HEK293 (cell line): ENCODE measurements around the gene PLEKHA8.

Source experiments
- CTCF ChIA-PET: fragments of 350-600 bp; formaldehyde crosslinking; extraction: SDS; loops from one replicate; lab custom pipeline; 2021; ENCODE audit warnings: antibody characterized with exemption; lab: Yijun Ruan, JAX
- POLR2A ChIA-PET: fragments of 300-600 bp; formaldehyde crosslinking; extraction: SDS; loops from one replicate; lab custom pipeline; 2020; ENCODE audit warnings: antibody characterized with exemption, inconsistent platforms; lab: Yijun Ruan, JAX
- H3K27ac ChIP-seq: fragments of 200-500 bp; sonication (Bioruptor generic); 2 replicates; pipeline ENCODE4 v1.5.1; 2014; ENCODE audit warnings: low read depth, low read length, control low read depth, inconsistent platforms; ENCODE audit errors: extremely low read depth
- H3K36me3 ChIP-seq, 2 experiments: fragments of 200-500 bp in 1 of 2; sonication (Bioruptor generic) in 1 of 2; 1 replicate in 1 of 2; 2 replicates in 1 of 2; pipeline ENCODE4 v1.5.1; 2014 to 2017; ENCODE audit warnings: inconsistent platforms in 2 of 2, low read length in 2 of 2; ENCODE audit not compliant: control insufficient read depth in 2 of 2, insufficient read depth in 1 of 2
- H3K4me1 ChIP-seq: fragments of 200-500 bp; sonication (Bioruptor generic); 2 replicates; pipeline ENCODE4 v1.5.1; 2014; ENCODE audit warnings: mild to moderate bottlenecking, low read length, inconsistent platforms; ENCODE audit not compliant: control insufficient read depth, insufficient read depth
- H3K4me3 ChIP-seq: 2 replicates; pipeline ENCODE4 v1.5.1; 2011; ENCODE audit warnings: low read depth, mild to moderate bottlenecking, control low read depth, low read length, moderate library complexity
- H3K9me3 ChIP-seq: fragments of 200-500 bp; sonication (Bioruptor generic); 2 replicates; pipeline ENCODE4 v1.5.1; 2014; ENCODE audit warnings: low read depth, low read length, inconsistent platforms; ENCODE audit not compliant: control insufficient read depth, insufficient read depth
- EGR2 ChIP-seq: fragments of 450-650 bp; formaldehyde crosslinking; IDR thresholded peaks from 2 replicates; pipeline ENCODE4 v1.5.1; 2016; ENCODE audit warnings: low read depth, missing biosample characterization, missing genetic modification characterization
- FEZF1 ChIP-seq: fragments of 450-650 bp; formaldehyde crosslinking; IDR thresholded peaks from 2 replicates; pipeline ENCODE4 v1.5.1; 2016; ENCODE audit warnings: missing biosample characterization, missing genetic modification characterization
- HOXD13 ChIP-seq: sonication (generic); formaldehyde crosslinking; IDR thresholded peaks from 2 replicates; pipeline ENCODE4 v1.8.0; 2022; ENCODE audit warnings: missing genetic modification reagents, borderline replicate concordance
- KLF9 ChIP-seq: fragments of 450-650 bp; formaldehyde crosslinking; IDR thresholded peaks from 2 replicates; pipeline ENCODE4 v1.5.1; 2016; ENCODE audit warnings: missing biosample characterization, missing genetic modification characterization, low read depth
- ZBTB48 ChIP-seq: fragments of 450-650 bp; formaldehyde crosslinking; IDR thresholded peaks from 2 replicates; pipeline ENCODE4 v1.5.1; 2016; ENCODE audit warnings: missing biosample characterization, missing genetic modification characterization
- ZFP41 ChIP-seq: fragments of 450-650 bp; formaldehyde crosslinking; IDR thresholded peaks from 2 replicates; pipeline ENCODE4 v1.5.1; 2016; ENCODE audit warnings: missing biosample characterization, missing genetic modification characterization, borderline replicate concordance
- ZNF157 ChIP-seq: fragments of 450-650 bp; formaldehyde crosslinking; IDR thresholded peaks from 2 replicates; pipeline ENCODE4 v1.5.1; 2016; ENCODE audit warnings: missing biosample characterization, missing genetic modification characterization
- ZNF2 ChIP-seq: fragments of 450-650 bp; formaldehyde crosslinking; IDR thresholded peaks from 2 replicates; pipeline ENCODE4 v1.5.1; 2016; ENCODE audit warnings: missing biosample characterization, missing genetic modification characterization
- ZNF311 ChIP-seq: fragments of 450-650 bp; formaldehyde crosslinking; IDR thresholded peaks from 2 replicates; pipeline ENCODE4 v1.5.1; 2017; ENCODE audit warnings: missing biosample characterization, missing genetic modification characterization, borderline replicate concordance
- ZNF37A ChIP-seq: fragments of 450-650 bp; IDR thresholded peaks from 2 replicates; pipeline ENCODE4 v1.5.1; 2018; ENCODE audit warnings: missing biosample characterization, missing genetic modification characterization
- ZNF558 ChIP-seq: fragments of 450-650 bp; formaldehyde crosslinking; IDR thresholded peaks from 2 replicates; pipeline ENCODE4 v1.5.1; 2016; ENCODE audit warnings: missing biosample characterization, missing genetic modification characterization
- ZNF830 ChIP-seq: fragments of 450-650 bp; IDR thresholded peaks from 2 replicates; pipeline ENCODE4 v1.5.0; 2018; ENCODE audit warnings: missing biosample characterization, missing genetic modification characterization, low read depth, mild to moderate bottlenecking, moderate library complexity
- ZSCAN16 ChIP-seq: fragments of 450-650 bp; formaldehyde crosslinking; IDR thresholded peaks from 2 replicates; pipeline ENCODE4 v1.5.1; 2016; ENCODE audit warnings: missing biosample characterization, missing genetic modification characterization
- TF ChIP-seq, protein P1 (sequence below): fragments of 450-650 bp; formaldehyde crosslinking; IDR thresholded peaks from 2 replicates; pipeline ENCODE4 v1.5.1; 2016; ENCODE audit warnings: missing biosample characterization, missing genetic modification characterization, low read depth
- TF ChIP-seq, protein P2 (sequence below): sonication (generic); formaldehyde crosslinking; IDR thresholded peaks from 2 replicates; pipeline ENCODE4 v1.8.1; 2022; ENCODE audit warnings: mild to moderate bottlenecking, moderate library complexity, missing genetic modification reagents
- TF ChIP-seq, protein P3 (sequence below): fragments of 450-650 bp; formaldehyde crosslinking; IDR thresholded peaks from 2 replicates; pipeline ENCODE4 v1.5.1; 2017; ENCODE audit warnings: missing biosample characterization, missing genetic modification characterization
- TF ChIP-seq, protein P4 (sequence below): fragments of 450-650 bp; formaldehyde crosslinking; optimal IDR thresholded peaks from 2 replicates; pipeline ENCODE3; 2016; ENCODE audit warnings: missing biosample characterization, mild to moderate bottlenecking, missing genetic modification characterization
- TF ChIP-seq, protein P5 (sequence below): fragments of 450-650 bp; formaldehyde crosslinking; IDR thresholded peaks from 2 replicates; pipeline ENCODE4 v1.5.1; 2016; ENCODE audit warnings: missing biosample characterization, missing genetic modification characterization

The PLEKHA8 gene

DNA sequence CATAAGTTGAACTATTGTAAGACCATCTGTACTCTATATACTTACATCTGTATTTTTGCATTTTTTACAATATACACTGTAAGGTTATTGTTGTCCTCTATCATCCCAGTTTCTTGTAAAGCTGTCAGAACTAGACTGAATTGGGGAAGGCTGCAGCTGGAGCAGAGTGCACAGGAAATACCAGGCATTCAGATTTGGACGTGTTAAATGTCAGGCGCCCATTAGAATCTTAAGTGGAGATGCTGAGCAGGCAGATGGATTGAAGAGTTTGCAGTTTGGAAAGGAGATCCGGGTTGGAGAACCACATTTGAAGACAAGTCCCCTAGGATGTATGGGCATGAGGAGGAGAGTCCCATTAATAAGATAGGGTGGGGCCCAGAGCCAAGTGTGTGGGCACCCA lies 147.0 kb downstream of the PLEKHA8 start (continued):
- TF ChIP-seq ZNF2 (tag by site-specific recombination) (no peak), ZNF830 (no peak), KLF9 (no peak)
- TF ChIP-seq, protein P1, sequence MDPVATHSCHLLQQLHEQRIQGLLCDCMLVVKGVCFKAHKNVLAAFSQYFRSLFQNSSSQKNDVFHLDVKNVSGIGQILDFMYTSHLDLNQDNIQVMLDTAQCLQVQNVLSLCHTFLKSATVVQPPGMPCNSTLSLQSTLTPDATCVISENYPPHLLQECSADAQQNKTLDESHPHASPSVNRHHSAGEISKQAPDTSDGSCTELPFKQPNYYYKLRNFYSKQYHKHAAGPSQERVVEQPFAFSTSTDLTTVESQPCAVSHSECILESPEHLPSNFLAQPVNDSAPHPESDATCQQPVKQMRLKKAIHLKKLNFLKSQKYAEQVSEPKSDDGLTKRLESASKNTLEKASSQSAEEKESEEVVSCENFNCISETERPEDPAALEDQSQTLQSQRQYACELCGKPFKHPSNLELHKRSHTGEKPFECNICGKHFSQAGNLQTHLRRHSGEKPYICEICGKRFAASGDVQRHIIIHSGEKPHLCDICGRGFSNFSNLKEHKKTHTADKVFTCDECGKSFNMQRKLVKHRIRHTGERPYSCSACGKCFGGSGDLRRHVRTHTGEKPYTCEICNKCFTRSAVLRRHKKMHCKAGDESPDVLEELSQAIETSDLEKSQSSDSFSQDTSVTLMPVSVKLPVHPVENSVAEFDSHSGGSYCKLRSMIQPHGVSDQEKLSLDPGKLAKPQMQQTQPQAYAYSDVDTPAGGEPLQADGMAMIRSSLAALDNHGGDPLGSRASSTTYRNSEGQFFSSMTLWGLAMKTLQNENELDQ (tag by site-specific recombination) = no peak

DNA sequence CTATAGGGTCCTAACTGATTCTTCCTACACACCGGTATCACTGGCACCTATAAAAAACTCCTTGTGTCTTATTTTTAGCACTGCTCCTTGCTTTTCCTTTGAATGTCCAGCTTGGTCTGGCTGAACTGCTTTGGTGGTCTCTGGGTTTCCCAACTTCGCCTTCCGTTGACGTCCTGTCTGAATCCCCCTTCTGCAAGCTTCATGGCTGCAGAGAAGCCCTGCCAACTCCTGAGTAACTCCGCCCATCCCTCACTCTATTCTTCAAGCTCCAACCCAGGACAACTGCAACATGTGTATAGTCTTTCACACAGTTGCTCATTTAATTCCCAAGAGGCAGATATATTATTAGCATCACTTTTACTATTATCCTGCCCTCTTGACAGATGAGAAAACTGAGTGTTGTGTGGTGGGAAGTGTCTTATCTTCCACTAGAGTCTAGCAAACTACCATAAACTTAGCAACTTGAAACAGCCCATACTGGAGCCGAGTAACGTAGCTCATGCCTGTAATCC lies 147.5 kb downstream of the PLEKHA8 start:
- Histone ChIP-seq H3K36me3 (no peaks in the 10 kb centered on the region), H3K27ac (no peak overlapping the region), H3K9me3 (no peaks in the 10 kb centered on the region), H3K4me3 (no peak overlapping the region), H3K4me1 (peaks cover 10% of the 10 kb centered on the region)
- POLR2A ChIA-PET = no interaction called here
- no peak for TF ChIP-seq ZNF558 (tag by site-specific recombination)
- TF ChIP-seq ZNF311 (tag by site-specific recombination) = no peak
- no peak for TF ChIP-seq ZFP41 (tag by site-specific recombination)
- TF ChIP-seq ZNF37A (tag by site-specific recombination) = no peak
- TF ChIP-seq EGR2 (tag by site-specific recombination) = no peak
- no peak for TF ChIP-seq ZSCAN16 (tag by site-specific recombination)
- TF ChIP-seq, protein P2, sequence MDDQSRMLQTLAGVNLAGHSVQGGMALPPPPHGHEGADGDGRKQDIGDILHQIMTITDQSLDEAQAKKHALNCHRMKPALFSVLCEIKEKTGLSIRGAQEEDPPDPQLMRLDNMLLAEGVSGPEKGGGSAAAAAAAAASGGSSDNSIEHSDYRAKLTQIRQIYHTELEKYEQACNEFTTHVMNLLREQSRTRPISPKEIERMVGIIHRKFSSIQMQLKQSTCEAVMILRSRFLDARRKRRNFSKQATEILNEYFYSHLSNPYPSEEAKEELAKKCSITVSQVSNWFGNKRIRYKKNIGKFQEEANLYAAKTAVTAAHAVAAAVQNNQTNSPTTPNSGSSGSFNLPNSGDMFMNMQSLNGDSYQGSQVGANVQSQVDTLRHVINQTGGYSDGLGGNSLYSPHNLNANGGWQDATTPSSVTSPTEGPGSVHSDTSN (CRISPR knock-in tag) = no peak
- TF ChIP-seq, protein P3, sequence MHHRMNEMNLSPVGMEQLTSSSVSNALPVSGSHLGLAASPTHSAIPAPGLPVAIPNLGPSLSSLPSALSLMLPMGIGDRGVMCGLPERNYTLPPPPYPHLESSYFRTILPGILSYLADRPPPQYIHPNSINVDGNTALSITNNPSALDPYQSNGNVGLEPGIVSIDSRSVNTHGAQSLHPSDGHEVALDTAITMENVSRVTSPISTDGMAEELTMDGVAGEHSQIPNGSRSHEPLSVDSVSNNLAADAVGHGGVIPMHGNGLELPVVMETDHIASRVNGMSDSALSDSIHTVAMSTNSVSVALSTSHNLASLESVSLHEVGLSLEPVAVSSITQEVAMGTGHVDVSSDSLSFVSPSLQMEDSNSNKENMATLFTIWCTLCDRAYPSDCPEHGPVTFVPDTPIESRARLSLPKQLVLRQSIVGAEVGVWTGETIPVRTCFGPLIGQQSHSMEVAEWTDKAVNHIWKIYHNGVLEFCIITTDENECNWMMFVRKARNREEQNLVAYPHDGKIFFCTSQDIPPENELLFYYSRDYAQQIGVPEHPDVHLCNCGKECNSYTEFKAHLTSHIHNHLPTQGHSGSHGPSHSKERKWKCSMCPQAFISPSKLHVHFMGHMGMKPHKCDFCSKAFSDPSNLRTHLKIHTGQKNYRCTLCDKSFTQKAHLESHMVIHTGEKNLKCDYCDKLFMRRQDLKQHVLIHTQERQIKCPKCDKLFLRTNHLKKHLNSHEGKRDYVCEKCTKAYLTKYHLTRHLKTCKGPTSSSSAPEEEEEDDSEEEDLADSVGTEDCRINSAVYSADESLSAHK (tag by site-specific recombination) = no peak
- no peak for TF ChIP-seq HOXD13 (CRISPR knock-in tag)
- TF ChIP-seq FEZF1 (tag by site-specific recombination) = no peak
- TF ChIP-seq, protein P4, sequence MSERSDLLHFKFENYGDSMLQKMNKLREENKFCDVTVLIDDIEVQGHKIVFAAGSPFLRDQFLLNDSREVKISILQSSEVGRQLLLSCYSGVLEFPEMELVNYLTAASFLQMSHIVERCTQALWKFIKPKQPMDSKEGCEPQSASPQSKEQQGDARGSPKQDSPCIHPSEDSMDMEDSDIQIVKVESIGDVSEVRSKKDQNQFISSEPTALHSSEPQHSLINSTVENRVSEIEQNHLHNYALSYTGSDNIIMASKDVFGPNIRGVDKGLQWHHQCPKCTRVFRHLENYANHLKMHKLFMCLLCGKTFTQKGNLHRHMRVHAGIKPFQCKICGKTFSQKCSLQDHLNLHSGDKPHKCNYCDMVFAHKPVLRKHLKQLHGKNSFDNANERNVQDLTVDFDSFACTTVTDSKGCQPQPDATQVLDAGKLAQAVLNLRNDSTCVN (tag by site-specific recombination) = no peak
- TF ChIP-seq ZNF157 (tag by site-specific recombination) = no peak
- TF ChIP-seq, protein P5, sequence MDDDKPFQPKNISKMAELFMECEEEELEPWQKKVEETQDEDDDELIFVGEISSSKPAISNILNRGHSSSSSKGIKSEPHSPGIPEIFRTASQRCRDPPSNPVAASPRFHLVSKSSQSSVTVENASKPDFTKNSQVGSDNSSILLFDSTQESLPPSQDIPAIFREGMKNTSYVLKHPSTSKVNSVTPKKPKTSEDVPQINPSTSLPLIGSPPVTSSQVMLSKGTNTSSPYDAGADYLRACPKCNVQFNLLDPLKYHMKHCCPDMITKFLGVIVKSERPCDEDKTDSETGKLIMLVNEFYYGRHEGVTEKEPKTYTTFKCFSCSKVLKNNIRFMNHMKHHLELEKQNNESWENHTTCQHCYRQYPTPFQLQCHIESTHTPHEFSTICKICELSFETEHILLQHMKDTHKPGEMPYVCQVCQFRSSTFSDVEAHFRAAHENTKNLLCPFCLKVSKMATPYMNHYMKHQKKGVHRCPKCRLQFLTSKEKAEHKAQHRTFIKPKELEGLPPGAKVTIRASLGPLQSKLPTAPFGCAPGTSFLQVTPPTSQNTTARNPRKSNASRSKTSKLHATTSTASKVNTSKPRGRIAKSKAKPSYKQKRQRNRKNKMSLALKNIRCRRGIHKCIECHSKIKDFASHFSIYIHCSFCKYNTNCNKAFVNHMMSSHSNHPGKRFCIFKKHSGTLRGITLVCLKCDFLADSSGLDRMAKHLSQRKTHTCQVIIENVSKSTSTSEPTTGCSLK (tag by site-specific recombination) = no peak
- TF ChIP-seq ZBTB48 = no peak
- CTCF ChIA-PET = no interaction called here
